ENCODE data around the gene MYOF. TPM values are rescaled to one million over a fixed set of nuclear protein-coding genes. Genes with fewer than 3 reads are reported as not detected.

Gene MYOF
- total RNA-seq, 4 donors from 2014 or later = 46.8 to 139 (median 90.2) TPM

DNA sequence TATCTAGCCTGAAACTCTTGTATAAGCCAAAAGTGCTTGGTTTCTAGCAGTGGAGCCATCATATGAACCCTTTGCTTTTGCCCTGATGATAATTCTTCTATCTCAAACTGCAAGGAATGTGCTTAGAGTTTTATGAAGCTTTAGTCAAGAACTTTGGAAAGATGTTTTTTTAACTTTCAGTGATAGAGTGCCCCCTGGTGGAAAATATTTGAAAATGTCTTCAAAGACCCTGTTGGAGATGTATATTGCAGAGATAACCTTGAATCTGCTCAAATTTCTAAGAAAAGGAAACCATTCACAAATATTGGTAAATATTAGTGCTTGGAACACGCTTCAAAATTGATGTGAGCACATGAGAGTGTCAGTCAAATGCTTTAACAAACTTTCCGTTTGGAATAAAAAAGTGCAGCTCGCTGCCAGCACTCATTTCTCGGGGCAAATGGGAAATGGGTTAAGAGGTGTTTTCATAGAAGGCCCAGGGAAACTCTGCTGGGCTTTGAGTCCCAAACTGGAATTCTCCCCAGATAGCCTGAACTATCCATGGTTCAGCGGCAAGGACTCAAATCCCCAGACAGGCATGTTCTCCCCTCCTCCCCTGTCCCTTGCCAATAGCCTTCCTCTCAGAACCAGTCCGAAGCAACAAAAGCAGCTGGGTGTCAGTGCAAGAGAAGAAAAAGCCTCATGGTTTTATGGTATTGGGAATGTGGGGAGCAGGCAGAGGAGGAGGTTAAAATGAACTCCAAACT is 129.3 kb downstream of the MYOF start:
- TF ChIP-seq, protein P1, sequence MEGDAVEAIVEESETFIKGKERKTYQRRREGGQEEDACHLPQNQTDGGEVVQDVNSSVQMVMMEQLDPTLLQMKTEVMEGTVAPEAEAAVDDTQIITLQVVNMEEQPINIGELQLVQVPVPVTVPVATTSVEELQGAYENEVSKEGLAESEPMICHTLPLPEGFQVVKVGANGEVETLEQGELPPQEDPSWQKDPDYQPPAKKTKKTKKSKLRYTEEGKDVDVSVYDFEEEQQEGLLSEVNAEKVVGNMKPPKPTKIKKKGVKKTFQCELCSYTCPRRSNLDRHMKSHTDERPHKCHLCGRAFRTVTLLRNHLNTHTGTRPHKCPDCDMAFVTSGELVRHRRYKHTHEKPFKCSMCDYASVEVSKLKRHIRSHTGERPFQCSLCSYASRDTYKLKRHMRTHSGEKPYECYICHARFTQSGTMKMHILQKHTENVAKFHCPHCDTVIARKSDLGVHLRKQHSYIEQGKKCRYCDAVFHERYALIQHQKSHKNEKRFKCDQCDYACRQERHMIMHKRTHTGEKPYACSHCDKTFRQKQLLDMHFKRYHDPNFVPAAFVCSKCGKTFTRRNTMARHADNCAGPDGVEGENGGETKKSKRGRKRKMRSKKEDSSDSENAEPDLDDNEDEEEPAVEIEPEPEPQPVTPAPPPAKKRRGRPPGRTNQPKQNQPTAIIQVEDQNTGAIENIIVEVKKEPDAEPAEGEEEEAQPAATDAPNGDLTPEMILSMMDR (IDR thresholded peaks at IDR 0.05; ENCODE audit: low read depth) = no peak

DNA sequence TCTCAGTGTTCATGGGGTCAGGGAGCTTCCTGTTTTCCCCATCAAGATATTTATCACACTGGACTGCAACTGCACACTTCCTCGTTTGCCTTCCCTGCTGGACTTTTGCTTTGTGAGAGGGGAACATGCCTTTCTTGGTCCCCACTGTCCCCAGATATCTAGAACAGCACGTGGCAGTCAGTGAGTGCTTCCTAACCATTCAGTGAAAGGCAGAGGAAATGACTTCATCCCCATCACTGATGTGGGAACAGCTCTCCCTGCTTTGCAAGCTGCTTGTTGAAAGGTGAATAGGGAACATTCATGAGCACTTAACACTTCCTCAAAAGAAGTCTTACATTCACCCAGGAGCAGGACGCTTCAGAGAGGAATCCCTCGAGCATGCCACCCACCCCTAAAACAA is 135.4 kb downstream of the MYOF start:
- TF ChIP-seq, protein P1 (IDR thresholded peaks at IDR 0.05; ENCODE audit: low read depth) = no peak

DNA sequence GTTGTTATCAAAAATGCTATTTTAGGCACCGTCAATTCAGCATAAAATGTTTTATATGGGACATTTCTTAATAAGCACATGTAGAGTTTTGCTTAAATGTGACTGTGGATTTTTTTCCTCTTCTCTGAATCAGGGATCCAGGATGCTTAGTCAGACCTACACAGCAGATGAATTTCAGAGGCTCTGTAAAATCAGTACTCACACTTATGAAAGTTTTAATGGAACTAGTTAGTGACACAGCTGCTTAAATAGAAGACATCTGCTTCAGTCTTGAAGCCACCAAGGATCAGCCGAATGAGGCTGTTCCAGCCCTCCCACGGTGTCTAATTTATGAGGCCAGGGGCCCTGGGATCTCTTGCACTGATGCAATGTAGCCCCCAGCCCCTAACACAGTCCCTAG is 136.0 kb downstream of the MYOF start:
- TF ChIP-seq, protein P1 (IDR thresholded peaks at IDR 0.05; ENCODE audit: low read depth) = no peak

DNA sequence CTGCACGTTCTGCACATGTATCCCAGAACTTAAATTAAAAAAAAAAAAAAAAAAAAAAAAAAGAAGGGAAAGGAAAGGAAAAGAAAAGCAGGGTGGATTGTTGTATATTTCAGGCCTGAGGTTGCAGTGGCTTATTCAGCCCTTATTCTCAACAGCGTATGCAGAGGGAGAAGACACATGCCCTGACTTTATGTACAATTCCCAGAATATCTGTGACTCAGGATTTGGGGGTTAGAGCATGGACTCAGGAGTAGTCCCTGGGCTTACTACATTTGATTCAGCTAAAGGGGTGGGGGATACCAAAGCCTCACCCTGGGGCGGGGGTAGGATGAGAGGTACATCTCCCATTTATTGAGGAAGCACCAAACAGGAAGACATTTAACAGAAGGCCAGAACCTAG is 137.4 kb downstream of the MYOF start:
- TF ChIP-seq, protein P1 (IDR thresholded peaks at IDR 0.05; ENCODE audit: low read depth) = no peak

DNA sequence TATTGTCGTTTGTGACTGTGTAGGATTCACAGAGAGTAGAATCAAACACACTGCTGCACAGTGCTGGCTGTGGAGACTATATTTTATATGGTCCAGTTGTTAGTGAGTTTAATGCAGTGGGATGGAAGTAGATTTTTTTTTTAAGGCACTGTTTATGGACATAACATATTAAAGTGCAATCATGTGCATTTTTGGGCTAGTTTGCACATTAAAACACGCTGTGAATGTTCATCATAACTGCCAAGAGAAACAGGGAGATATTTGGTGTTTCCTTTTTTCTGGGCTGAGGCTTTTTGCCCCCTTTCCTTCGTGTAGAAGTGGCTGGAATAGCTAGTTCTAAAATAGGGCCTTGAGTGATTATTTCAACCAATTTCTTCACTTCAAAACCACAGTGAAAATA is 139.2 kb downstream of the MYOF start:
- TF ChIP-seq, protein P1 (IDR thresholded peaks at IDR 0.05; ENCODE audit: low read depth) = no peak

DNA sequence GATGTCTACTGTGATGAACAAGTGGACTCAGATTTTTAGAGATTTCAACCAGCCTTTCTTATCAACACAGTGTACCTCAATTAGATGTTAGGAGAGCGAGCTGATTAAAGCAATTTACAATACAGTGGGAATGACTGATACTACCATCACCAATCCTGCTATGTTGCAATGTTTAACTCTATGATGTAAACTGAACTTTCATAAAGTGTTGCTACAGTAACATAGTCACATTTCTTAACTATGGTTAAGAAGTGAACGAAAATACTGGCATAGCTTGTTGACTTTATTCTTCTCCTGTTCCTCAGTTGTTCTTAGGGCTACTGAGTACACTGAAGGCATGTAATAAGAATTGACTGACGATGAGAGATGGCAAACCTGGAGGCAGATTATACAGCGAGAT is 139.8 kb downstream of the MYOF start:
- TF ChIP-seq, protein P1 (IDR thresholded peaks at IDR 0.05; ENCODE audit: low read depth) = no peak

DNA sequence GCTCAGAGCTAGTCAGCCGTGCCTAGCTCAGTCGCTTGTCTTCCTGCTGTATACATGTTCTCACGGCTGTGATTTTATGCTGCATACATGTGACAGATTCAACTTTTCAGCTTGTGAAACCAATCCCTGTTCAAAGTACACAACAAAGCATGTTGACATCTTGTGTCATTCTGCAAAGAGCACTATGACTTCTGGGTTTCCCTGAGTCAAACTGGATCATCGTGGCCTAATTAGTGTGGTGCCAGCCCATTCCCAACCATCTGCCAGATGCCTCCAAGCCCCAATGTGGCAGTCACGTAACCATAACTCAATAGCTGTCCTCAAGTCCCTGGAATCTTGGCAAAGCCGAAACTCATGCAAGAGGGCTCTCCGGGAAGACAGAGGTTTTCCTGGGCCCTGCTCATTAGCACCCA is 144.8 kb downstream of the MYOF start:
- TF ChIP-seq, protein P1 (IDR thresholded peaks at IDR 0.05; ENCODE audit: low read depth) = no peak

Measured in subcutaneous adipose tissue (tissue), 4 donors.